NCI-H1436 (cell line): ENCODE results near the gene MCOLN3.
A peak's percentile ranks its signal among the peaks of the same experiment; 100 is the strongest.

Experiments used
- DNase-seq: peaks from one replicate; lab custom pipeline; 2025; lab: John Stamatoyannopoulos, UW

Gene MCOLN3

GRCh38 chr1:85048296-85049064 is at the start of gene MCOLN3:
MCOLN3 (minus strand) TSS chr1:85048500; CDS start chr1:85045360, 3,140 bp downstream.
- DNase-seq, result peak; percentile 15

- DNase-seq, result no peak
Measured at GRCh38 chr1:85093644-85094043, 45.3 kb upstream of the MCOLN3 start.

- no peak for DNase-seq
Measured at GRCh38 chr1:85091671-85092280, 43.5 kb upstream of the MCOLN3 start.

GRCh38 chr1:85090225-85090624 is 41.9 kb upstream of the MCOLN3 start:
- no peak for DNase-seq

- DNase-seq, result no peak
Measured at GRCh38 chr1:85089203-85089602, 40.9 kb upstream of the MCOLN3 start.

GRCh38 chr1:85088408-85088784 is 40.1 kb upstream of the MCOLN3 start:
- DNase-seq, result no peak

GRCh38 chr1:85087659-85088407 is 39.5 kb upstream of the MCOLN3 start:
- no peak for DNase-seq

- peak; percentile 44 for DNase-seq
Measured at GRCh38 chr1:85085417-85085816, 37.1 kb upstream of the MCOLN3 start.

GRCh38 chr1:85078903-85079302 is 30.6 kb upstream of the MCOLN3 start:
- no peak for DNase-seq

GRCh38 chr1:85074365-85074964 is 26.2 kb upstream of the MCOLN3 start:
- DNase-seq, result no peak

- DNase-seq, result no peak
Measured at GRCh38 chr1:85070972-85071492, 22.7 kb upstream of the MCOLN3 start.

- no peak for DNase-seq
Measured at GRCh38 chr1:85068846-85069245, 20.5 kb upstream of the MCOLN3 start.

GRCh38 chr1:85065550-85065949 is 17.2 kb upstream of the MCOLN3 start:
- DNase-seq, result no peak

- DNase-seq, result no peak
Measured at GRCh38 chr1:85062425-85063026, 14.2 kb upstream of the MCOLN3 start.

- peak; percentile 91 for DNase-seq
Measured at GRCh38 chr1:85061711-85062424, 13.6 kb upstream of the MCOLN3 start.

GRCh38 chr1:85060038-85060437 is 11.7 kb upstream of the MCOLN3 start:
- DNase-seq, result no peak

- DNase-seq, result no peak
Measured at GRCh38 chr1:85059563-85059962, 11.3 kb upstream of the MCOLN3 start.

- DNase-seq, result no peak
Measured at GRCh38 chr1:85058786-85059185, 10.5 kb upstream of the MCOLN3 start.

GRCh38 chr1:85058311-85058710 is 10.0 kb upstream of the MCOLN3 start:
- DNase-seq, result no peak

- no peak for DNase-seq
Measured at GRCh38 chr1:85054664-85055063, 6.4 kb upstream of the MCOLN3 start.

GRCh38 chr1:85049735-85050166 is 1.5 kb upstream of the MCOLN3 start:
- DNase-seq, result no peak
